ENCODE results near the gene ZNF649.
A peak's percentile ranks its signal among the peaks of the same experiment; 100 is the strongest.

DNA sequence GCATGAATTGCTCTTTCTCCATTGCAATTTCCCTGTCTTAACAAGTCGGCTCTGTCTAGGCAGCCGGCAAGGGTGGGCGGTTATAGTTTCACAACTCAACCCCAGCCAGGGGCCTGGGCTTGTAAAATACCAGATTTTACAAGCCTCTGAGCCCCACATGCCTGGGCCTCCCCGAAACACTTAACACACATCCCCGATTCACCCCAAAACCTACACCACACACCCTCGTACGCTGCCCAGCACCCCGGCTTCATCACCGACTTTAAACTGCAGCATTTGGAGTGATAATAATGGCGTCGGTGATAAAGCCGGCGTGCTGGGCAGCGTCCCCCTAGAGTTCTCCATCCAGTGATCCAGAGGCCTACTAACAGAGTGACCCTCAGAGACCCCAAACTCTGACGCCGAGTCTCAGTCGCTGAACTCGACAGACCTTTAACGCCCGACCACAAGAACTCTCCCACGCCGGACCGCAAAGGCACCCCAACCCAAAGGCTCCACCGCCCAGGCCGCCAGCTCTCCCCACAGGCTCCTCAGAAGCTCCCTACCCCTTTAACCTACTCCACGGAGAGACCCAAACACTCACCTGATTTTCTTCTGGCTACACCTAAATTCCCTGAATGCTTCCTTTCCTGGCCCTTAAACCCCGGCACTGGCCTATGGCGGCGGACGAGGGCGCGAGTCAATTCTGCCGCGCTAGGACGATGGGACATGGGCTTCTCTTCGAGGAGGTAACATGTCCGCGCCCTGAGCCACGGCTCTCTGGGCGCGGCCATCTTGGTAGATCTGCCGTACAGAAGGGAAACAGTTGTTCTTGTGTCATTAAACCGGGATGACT lies at the start of gene ZNF649:
- TF ChIP-seq, protein P1, sequence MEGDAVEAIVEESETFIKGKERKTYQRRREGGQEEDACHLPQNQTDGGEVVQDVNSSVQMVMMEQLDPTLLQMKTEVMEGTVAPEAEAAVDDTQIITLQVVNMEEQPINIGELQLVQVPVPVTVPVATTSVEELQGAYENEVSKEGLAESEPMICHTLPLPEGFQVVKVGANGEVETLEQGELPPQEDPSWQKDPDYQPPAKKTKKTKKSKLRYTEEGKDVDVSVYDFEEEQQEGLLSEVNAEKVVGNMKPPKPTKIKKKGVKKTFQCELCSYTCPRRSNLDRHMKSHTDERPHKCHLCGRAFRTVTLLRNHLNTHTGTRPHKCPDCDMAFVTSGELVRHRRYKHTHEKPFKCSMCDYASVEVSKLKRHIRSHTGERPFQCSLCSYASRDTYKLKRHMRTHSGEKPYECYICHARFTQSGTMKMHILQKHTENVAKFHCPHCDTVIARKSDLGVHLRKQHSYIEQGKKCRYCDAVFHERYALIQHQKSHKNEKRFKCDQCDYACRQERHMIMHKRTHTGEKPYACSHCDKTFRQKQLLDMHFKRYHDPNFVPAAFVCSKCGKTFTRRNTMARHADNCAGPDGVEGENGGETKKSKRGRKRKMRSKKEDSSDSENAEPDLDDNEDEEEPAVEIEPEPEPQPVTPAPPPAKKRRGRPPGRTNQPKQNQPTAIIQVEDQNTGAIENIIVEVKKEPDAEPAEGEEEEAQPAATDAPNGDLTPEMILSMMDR (conservative IDR thresholded peaks at IDR 0.05; ENCODE audit: low read depth, low read length): 0 out of 2 replicates have a peak, but pooled peaks have one; percentile 20
- no peak for TF ChIP-seq EZH2 (IDR thresholded peaks at IDR 0.05; ENCODE audit: borderline replicate concordance, low read depth, low read length, poor library complexity, severe bottlenecking)

Measured in A673 (cell line).